ENCODE data around the gene HOMEZ.

DNA sequence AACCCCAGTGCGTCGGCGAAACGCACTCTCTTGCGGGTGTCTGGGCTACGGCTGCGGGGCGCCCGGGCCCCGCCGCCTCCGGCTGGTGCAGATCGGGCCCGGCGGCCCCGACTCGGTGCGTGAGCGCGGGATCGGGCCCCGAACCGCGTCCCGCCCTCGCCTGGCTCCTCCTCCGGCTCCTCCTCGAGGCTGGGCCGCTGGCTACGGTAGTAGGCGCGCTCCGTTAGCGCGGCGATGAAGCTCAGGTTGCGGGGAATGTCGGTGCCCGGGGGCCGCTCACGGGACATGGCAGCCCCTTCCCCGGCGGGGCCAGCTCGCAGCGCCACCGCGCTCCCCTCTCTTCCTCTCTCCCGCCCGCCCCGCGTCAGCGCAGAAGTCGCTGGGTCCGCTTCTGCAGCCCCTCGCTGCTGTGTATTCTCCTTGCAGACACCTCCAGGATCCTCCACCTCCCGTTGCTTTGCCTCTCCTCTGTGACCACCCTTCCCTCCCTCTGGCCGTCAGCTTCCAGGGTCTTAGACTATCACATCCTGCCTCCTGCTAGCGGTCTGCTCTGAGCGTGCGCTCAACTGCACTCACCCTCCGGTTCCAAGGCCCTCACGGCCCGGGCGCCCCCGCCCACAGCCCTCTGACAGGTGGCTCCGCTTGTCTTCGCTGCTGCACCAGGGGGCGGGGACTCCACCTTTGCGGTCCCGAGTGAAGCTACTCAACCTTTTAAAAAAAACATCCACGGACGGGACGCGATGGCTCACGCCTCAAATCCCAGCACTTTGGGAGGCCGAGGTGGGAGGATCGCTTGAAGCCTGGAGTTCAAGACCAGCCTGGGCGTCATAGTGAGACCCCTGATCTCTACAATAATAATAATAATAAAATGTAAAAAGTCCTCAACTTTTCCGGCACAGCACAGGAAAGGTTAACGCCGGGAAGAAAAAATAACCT, 16.6 kb upstream of the HOMEZ start, which contains the start of gene PPP1R3E:
- TF ChIP-seq, protein P1, sequence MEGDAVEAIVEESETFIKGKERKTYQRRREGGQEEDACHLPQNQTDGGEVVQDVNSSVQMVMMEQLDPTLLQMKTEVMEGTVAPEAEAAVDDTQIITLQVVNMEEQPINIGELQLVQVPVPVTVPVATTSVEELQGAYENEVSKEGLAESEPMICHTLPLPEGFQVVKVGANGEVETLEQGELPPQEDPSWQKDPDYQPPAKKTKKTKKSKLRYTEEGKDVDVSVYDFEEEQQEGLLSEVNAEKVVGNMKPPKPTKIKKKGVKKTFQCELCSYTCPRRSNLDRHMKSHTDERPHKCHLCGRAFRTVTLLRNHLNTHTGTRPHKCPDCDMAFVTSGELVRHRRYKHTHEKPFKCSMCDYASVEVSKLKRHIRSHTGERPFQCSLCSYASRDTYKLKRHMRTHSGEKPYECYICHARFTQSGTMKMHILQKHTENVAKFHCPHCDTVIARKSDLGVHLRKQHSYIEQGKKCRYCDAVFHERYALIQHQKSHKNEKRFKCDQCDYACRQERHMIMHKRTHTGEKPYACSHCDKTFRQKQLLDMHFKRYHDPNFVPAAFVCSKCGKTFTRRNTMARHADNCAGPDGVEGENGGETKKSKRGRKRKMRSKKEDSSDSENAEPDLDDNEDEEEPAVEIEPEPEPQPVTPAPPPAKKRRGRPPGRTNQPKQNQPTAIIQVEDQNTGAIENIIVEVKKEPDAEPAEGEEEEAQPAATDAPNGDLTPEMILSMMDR (IDR thresholded peaks at IDR 0.05), result no peak
- TF ChIP-seq POLR2A (IDR thresholded peaks at IDR 0.05), result peak in 1 of 2 donors; percentile 70
